COLO668 (cell line): ENCODE data around the gene EIF3A.
"Not testable (repeated sequence)": the region's sequence is repeated elsewhere in the genome, so short reads cannot be mapped to it uniquely, and the experiment has no call there.

Source experiments
- DNase-seq: peaks from one replicate; lab custom pipeline; 2025; ENCODE audit not compliant: unreplicated experiment; lab: John Stamatoyannopoulos, UW

EIF3A gene

GRCh38 chr10:119049777-119050176 lies 30.8 kb downstream of the EIF3A start:
- DNase-seq: no peak

GRCh38 chr10:119049361-119049760 lies 31.3 kb downstream of the EIF3A start:
- no peak for DNase-seq

DNA sequence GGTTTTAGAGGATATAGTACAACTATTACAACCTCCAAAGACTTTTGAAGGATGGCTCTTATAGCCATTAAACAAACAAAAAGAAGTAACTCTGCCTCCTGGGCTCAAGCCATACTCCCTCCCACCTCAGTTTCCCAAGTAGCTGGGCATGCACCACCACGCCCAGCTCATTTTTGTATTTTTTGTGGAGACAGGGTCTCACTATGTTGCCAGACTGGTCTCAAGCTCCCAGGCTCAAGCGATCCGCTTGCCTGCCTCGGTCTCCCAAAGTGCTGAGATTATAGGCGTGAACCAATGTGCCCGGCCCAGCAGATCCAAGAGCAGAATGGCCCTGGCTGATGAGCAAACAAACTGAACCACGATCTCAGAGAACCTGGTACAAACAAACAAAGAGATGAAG lies 35.1 kb downstream of the EIF3A start:
- DNase-seq: no peak

DNA sequence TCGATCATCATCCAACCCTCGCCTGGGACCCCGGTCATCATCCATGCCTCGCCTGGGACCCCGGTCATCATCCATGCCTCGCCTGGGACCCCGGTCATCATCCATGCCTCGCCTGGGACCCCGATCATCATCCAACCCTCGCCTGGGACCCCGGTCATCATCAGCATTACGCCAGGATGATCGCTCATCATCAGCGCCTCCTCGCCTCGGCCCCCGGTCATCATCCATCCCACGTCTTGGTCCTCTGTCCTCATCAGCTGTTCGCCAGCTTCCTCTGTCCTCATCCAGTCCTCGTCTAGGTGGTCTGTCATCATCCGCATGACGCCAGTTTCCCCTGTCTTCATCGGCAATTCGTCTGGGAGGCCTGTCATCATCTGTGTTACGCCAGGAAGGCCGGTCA lies 38.4 kb downstream of the EIF3A start:
- no peak for DNase-seq

DNA sequence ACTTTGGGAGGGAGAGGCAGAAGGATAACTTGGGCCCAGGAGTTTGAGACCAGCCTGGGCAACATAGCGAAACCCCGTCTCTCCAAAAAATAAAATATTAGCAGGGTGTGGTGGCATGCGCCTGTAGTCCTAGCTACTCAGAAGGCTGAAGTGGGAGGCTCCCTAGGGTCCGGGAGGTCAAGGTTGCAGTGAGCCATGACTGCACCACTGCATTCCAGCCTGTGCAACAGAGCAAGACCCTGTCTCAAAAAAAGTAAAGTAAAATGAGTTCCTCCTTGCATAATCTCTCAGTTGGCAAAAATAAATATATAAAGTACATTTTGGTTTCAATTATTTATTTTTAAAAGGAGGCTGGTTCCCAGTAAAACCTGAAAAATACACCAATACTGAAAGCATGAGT lies 39.3 kb downstream of the EIF3A start:
- no peak for DNase-seq

DNA sequence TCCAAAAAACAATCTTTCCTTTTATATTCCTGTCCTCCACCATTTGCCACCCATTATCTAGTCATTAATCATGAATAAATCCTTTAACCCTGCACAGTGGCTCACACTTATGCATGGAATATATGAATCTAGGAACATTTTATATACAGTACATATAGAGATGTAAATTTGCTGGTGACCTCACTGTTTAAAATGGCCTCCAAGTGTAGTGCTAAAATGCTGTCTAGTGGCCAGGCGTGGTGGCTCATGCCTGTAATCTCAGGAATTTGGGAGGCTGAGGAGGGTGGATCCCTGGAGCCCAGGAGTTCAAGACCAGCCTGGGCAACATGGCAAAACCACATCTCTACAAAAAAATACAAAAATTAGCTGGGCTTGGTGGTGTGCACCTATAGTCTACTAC lies 41.5 kb downstream of the EIF3A start:
- DNase-seq: no peak

DNA sequence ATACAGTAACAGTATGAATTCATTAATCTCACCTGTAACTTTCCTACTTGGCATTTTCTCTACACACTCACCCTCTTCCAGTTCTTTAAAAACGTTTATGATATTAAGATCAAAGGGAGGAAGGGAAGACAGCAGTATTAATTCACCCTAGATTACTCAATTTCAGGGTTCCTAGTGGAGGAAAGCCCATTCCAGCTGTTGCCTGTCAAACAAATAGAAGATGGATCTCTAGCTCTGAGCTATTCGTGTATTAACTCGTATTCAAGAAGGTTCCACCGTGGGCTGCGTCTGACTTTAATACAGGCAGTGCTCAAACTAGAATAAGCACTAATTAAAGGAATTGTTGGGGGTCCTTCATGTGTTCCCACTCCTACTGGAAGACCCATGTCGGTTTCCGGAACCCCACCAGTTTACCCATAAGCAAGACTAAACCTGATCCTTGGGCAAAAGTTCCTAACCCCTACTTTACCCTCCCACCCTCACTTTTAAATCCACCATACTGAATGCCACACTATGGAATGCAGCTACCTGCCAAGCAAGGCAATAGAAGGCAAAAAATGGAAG lies 49.0 kb downstream of the EIF3A start:
- DNase-seq: no peak

- DNase-seq: peak; percentile 66
Observed at GRCh38 chr10:119030421-119031250, 50.0 kb downstream of the EIF3A start.

DNA sequence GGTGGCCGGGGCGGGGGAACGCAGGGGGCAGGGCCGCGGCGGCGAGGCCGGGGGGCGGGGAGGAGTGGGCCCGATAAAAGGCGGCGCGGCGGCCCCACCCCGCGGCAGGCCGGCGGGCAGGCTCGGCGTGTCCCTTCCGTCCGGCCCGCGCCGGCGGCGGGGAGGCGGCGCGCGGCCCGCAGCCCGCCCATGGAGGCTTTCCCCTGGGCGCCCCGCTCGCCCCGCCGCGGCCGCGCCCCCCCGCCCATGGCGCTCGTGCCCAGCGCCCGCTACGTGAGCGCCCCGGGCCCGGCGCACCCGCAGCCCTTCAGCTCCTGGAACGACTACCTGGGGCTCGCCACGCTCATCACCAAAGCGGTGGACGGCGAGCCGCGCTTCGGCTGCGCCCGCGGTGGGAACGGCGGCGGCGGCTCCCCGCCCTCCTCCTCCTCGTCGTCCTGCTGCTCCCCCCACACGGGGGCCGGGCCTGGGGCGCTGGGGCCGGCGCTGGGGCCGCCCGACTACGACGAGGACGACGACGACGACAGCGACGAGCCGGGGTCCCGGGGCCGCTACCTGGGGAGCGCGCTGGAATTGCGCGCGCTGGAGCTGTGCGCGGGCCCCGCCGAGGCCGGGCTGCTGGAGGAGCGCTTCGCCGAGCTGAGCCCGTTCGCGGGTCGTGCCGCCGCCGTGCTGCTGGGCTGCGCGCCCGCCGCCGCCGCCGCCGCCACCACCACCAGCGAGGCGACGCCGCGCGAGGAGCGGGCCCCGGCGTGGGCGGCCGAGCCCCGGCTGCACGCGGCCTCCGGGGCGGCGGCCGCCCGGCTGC lies 50.8 kb downstream of the EIF3A start, which contains the start of gene NANOS1:
Gene NANOS1, plus strand, starts transcription at position 102 of the 808 bp plus-strand sequence. Its CDS starts 88 bp downstream, at position 190.
- peak; percentile 66 for DNase-seq

DNA sequence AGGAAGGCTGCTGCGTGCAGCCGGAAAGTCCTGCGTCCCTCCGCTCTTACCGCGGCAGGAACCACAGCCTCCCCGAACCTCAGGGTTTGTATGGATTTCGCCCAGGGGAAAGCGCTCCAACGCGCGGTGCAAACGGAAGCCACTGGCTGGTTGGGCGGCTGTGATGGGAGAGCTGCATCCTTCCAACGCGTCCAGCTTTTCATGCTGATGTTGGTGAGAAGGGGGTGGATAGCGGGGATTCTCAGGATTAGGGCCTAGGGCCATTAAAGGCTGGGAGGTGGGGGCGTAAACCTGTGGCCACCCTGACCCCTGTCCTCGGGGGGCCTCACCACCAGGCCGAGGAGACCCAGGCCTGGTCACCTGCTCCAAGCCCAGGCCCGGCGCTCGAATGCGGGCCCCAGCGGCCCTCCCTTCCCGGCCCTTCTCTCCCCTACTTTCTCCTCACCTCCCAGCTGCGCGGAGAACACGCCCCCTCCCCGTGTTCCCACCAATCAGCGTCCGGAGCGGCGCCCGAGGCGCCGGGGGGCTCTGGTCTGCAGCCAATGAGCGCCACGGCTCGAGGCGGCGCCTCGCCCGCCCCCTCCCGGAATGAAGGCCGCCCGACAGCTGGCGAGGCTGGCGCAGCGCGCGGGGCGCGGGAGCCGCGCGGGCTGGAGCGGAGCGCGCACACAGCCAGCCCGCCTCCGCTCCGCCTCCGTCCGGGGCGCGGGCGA lies 51.6 kb downstream of the EIF3A start:
- peak; percentile 91 for DNase-seq

DNA sequence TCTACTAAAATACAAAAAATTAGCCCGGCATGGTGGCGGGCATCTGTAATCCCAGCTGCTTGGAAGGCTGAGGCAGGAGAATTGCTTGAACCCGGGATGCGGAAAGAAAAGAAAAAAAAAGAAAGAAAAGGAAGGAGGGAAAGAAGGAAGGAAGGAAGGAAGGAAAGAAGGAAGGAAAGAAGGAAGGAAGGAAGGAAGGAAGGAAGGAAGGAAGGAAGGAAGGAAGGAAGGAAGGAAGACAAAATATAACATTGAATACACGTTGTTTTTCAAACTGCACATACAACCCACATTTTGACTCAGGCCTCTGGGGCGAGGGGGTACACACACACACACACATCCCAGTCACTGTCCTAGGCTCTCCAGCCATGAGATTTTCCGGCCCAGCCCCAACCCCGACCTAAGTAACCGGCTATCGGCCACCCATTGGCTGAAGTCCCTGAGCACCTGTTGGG lies 52.1 kb downstream of the EIF3A start:
- not testable (repeated sequence) for DNase-seq

DNA sequence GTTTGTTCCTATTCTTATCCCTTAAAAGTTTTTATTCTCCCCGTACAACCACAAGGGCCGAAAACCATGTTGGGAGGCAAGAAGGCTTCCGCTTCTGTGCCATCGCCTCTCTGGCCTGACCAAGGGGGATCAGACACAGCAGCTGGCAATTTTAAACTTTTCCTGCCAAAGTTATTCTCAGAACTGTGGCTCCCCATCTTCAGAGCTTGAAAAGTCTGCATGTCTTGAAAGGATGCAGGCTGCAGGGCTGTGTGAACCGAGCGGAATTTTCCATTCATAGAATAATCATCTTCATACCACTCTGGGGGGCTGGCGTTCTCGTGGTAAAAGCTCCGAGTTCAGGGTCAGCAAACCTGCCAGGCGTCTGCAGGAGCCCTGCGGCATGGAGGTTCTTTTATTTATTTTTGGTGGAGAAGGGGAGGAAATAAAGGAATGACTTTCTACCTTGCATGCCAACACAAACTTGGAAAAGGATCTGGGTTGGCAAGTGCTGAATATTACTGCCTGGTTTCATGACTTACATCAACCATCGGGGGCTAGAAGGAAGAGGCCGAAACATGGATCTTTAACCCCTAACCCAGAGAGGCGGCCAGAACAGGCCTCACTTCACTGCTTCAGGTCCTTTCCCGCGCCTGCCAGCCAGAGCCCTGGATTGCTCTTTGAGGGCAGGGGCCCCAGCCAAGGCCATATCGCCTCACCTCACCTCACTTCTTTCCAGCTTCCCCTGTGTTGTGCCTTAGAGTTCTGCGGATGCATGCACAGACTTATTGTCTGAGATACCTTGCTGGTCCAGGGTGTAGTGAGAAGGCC lies 54.1 kb downstream of the EIF3A start:
- no peak for DNase-seq

- peak; percentile 20 for DNase-seq
Observed at GRCh38 chr10:119025776-119026175, 54.8 kb downstream of the EIF3A start.

DNA sequence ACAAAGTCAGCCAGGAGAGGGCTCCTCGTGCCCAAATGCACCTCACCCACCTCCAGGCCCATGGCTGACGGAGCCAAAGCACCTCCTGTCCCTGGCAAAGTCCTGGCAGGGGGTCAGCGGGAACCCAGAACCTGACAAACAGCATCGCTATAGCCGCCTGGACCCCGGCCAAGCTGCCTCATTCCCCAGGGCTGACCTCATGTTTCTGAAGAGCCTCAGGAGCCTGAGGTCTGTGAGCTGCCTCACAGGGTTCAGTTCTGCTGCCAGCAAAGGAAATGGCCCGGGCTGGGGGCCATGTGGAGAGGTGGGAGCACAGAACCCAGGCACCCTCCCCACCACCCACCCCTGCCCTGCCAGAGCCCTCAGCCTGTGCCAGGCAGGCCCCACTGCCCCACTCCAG lies 55.3 kb downstream of the EIF3A start:
- peak; percentile 36 for DNase-seq

- no peak for DNase-seq
Observed at GRCh38 chr10:119024882-119025281, 55.7 kb downstream of the EIF3A start.

DNA sequence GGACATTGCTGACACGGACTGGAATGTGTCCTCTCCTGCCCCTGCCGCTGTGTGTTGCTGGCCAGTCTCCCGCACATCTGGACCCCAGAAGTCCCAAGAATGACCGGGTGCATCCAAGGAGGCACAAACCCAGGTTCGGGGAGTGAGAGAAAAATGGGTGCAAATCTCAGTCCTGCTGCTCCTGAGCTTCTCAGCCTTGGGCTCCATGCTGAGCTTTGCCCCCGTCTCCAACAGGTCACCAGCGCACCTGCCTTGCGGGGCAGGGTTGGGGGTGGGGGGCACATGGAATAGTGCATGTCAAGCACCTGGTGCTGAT lies 57.1 kb downstream of the EIF3A start:
- DNase-seq: no peak

- DNase-seq: no peak
Observed at GRCh38 chr10:119022846-119023552, 57.6 kb downstream of the EIF3A start.

GRCh38 chr10:119020627-119020946 lies 60.0 kb downstream of the EIF3A start:
- DNase-seq: peak; percentile 1

- DNase-seq: no peak
Observed at GRCh38 chr10:119007211-119007574, 73.4 kb downstream of the EIF3A start.
